ENCODE results near the gene ABO. TPM values are rescaled to one million over a fixed set of nuclear protein-coding genes. Genes with fewer than 3 reads are reported as not detected.
"Not testable (repeated sequence)": the region's sequence is repeated elsewhere in the genome, so short reads cannot be mapped to it uniquely, and the experiment has no call there.

The ABO gene
- total and polyA plus RNA-seq, 9 of the 15 experiments (the other 6 are each of a cell fraction or from before 2014, with no cell fraction given): 5.0 to 21.9 (median 11.9) TPM

DNA sequence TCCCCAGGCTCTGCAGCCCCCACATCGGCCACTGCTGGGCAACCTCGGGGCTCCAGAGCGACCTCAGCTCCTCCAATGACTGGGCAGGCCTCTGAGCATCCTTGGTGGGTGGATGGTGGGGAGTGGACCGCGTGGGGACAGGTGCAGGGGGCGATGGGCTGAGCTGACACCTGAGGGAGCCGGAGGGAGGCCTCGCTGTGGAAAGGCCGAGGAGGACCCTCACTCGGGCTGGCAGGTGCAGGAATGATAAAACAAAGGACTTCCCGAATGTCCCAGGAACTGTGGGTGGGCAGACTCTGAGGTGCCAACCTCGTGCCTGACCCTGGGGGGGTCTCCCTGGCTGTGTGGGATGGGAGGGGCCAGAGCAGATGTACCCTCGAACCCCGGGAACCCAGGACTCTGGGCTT is 69.5 kb downstream of the ABO start:
- CTCF ChIA-PET (ENCODE audit: low intra/inter-chr PET ratio); H3K27ac ChIP-seq (ENCODE audit: extremely low read depth, low read depth, low read length); H3K4me2 ChIP-seq (ENCODE audit: insufficient read depth, low read length); H3K9me3 ChIP-seq (replicated peaks; ENCODE audit: control insufficient read depth, insufficient read depth, low read depth, low read length); FAIRE-seq; H3K36me3 ChIP-seq (ENCODE audit: control insufficient read depth, insufficient read depth, low read length); H3K9ac ChIP-seq (ENCODE audit: insufficient read depth in 1 of 2, low read depth in 2 of 2, low read length in 2 of 2); H4K20me1 ChIP-seq (replicated peaks; ENCODE audit: control insufficient read depth, insufficient read depth, low read length); POLR2A ChIA-PET; H2AFZ ChIP-seq (ENCODE audit: low read depth, low read length); BruUV-seq (replicated peaks); intact Hi-C loops (cut with micrococcal nuclease); H3K79me2 ChIP-seq (ENCODE audit: control insufficient read depth, insufficient read depth, low read length); DNase-seq (ENCODE audit: extremely low read depth in 1 of 4, low spot score in 3 of 4); in situ Hi-C loops (cut with MboI); H3K9me1 ChIP-seq (ENCODE audit: control insufficient read depth, insufficient read depth, low read length); H3K4me3 ChIP-seq; ATAC-seq: not testable (repeated sequence)
- 2% methylated on average over 11 of the region's 14 CpGs for WGBS (ENCODE audit: insufficient coverage, low coverage, missing lambda C conversion rate)
- Histone ChIP-seq H3K27me3 (ENCODE audit: control insufficient read depth in 2 of 2, insufficient read depth in 2 of 2, low read length in 2 of 2) (peaks cover 39 to 86% of the 10 kb centered on the region in 2 experiments), H3K4me1 (replicated peaks in 1 of 2; ENCODE audit: control insufficient read depth in 2 of 2, insufficient read depth in 2 of 2, low read length in 2 of 2) (peaks cover 0 to 11% of the 10 kb centered on the region in 2 experiments; a peak in 1 of 5 replicates)

Small RNA genes within 50 kb of the gene (small RNA-seq; reads per million reads assigned to genes)
- not detected for gene RF00019

Other genes with a start within 250 kb of the ABO start
Only the 7 nearest of the 17 such genes appear.
- not detected in 2 replicates for gene OBP2B, start 66.0 kb downstream of the ABO start, total RNA-seq (2014; rRNA removed)
- gene OBP2B, start 66.0 kb downstream of the ABO start, total RNA-seq (2014; rRNA removed; fragmentation: Illumina TruSeq; extraction: Trizol): not detected in 2 replicates
- gene OBP2B, start 66.0 kb downstream of the ABO start, total RNA-seq (2015; rRNA removed; fragmentation: Illumina TruSeq; extraction: Trizol): not detected in 2 replicates
- gene OBP2B, start 66.0 kb downstream of the ABO start, total RNA-seq (2021): not detected in 2 replicates
- gene OBP2B, start 66.0 kb downstream of the ABO start, polyA plus RNA-seq (2011; rRNA removed): 0.12 TPM in 1 of 2 replicates, not detected in the other
- not detected in 2 replicates for gene OBP2B, start 66.0 kb downstream of the ABO start, polyA plus RNA-seq (2014; fragmentation: Illumina TruSeq; extraction: Trizol)
- gene OBP2B, start 66.0 kb downstream of the ABO start, polyA plus RNA-seq (2014; fragmentation: Nextera tagmentation; extraction: Ambion mirVana): not detected
- not detected in 2 replicates for gene OBP2B, start 66.0 kb downstream of the ABO start, polyA plus RNA-seq (2014; rRNA removed)
- gene SURF6, start 61.0 kb upstream of the ABO start, total RNA-seq (2014; rRNA removed): 61.3 and 68.3 TPM in 2 replicates
- gene SURF6, start 61.0 kb upstream of the ABO start, total RNA-seq (2014; rRNA removed; fragmentation: Illumina TruSeq; extraction: Trizol): 10.5 and 12.2 TPM in 2 replicates
- 30.4 and 31.8 TPM in 2 replicates for gene SURF6, start 61.0 kb upstream of the ABO start, total RNA-seq (2015; rRNA removed; fragmentation: Illumina TruSeq; extraction: Trizol)
- gene SURF6, start 61.0 kb upstream of the ABO start, total RNA-seq (2021): 45.3 and 50.6 TPM in 2 replicates
- gene SURF6, start 61.0 kb upstream of the ABO start, polyA plus RNA-seq (2011; rRNA removed): 12.3 and 14.3 TPM in 2 replicates
- gene SURF6, start 61.0 kb upstream of the ABO start, polyA plus RNA-seq (2014; fragmentation: Illumina TruSeq; extraction: Trizol): 14.7 and 26.5 TPM in 2 replicates
- gene SURF6, start 61.0 kb upstream of the ABO start, polyA plus RNA-seq (2014; fragmentation: Nextera tagmentation; extraction: Ambion mirVana): 1 to 10 TPM; 1.4 to 1.8 TPM
- 52.7 and 61.5 TPM in 2 replicates for gene SURF6, start 61.0 kb upstream of the ABO start, polyA plus RNA-seq (2014; rRNA removed)
- 27.2 and 28.0 TPM in 2 replicates for gene MED22, start 72.9 kb upstream of the ABO start, total RNA-seq (2014; rRNA removed)
- 7.7 and 9.4 TPM in 2 replicates for gene MED22, start 72.9 kb upstream of the ABO start, total RNA-seq (2014; rRNA removed; fragmentation: Illumina TruSeq; extraction: Trizol)
- 22.3 and 22.6 TPM in 2 replicates for gene MED22, start 72.9 kb upstream of the ABO start, total RNA-seq (2015; rRNA removed; fragmentation: Illumina TruSeq; extraction: Trizol)
- 32.4 and 35.6 TPM in 2 replicates for gene MED22, start 72.9 kb upstream of the ABO start, total RNA-seq (2021)
- gene MED22, start 72.9 kb upstream of the ABO start, polyA plus RNA-seq (2011; rRNA removed): 23.4 and 33.6 TPM in 2 replicates
- 15.5 and 23.8 TPM in 2 replicates for gene MED22, start 72.9 kb upstream of the ABO start, polyA plus RNA-seq (2014; fragmentation: Illumina TruSeq; extraction: Trizol)
- gene MED22, start 72.9 kb upstream of the ABO start, polyA plus RNA-seq (2014; fragmentation: Nextera tagmentation; extraction: Ambion mirVana): 1 to 10 TPM in 1 of 2 experiments, under 1 TPM in 1; 0.73 to 1.4 TPM
- gene MED22, start 72.9 kb upstream of the ABO start, polyA plus RNA-seq (2014; rRNA removed): 32.6 and 34.8 TPM in 2 replicates
- 2,031 and 2,305 TPM in 2 replicates for gene RPL7A, start 73.0 kb upstream of the ABO start, total RNA-seq (2014; rRNA removed)
- gene RPL7A, start 73.0 kb upstream of the ABO start, total RNA-seq (2014; rRNA removed; fragmentation: Illumina TruSeq; extraction: Trizol): 2,847 and 3,141 TPM in 2 replicates
- 3,167 and 3,195 TPM in 2 replicates for gene RPL7A, start 73.0 kb upstream of the ABO start, total RNA-seq (2015; rRNA removed; fragmentation: Illumina TruSeq; extraction: Trizol)
- 2,893 and 3,009 TPM in 2 replicates for gene RPL7A, start 73.0 kb upstream of the ABO start, total RNA-seq (2021)
- gene RPL7A, start 73.0 kb upstream of the ABO start, polyA plus RNA-seq (2011; rRNA removed): 2,555 and 3,221 TPM in 2 replicates
- gene RPL7A, start 73.0 kb upstream of the ABO start, polyA plus RNA-seq (2014; fragmentation: Illumina TruSeq; extraction: Trizol): 3,627 and 3,760 TPM in 2 replicates
- gene RPL7A, start 73.0 kb upstream of the ABO start, polyA plus RNA-seq (2014; fragmentation: Nextera tagmentation; extraction: Ambion mirVana): 1,000 to 10,000 TPM; 1,935 to 2,418 TPM
- 2,051 and 2,652 TPM in 2 replicates for gene RPL7A, start 73.0 kb upstream of the ABO start, polyA plus RNA-seq (2014; rRNA removed)
- 17.9 and 20.8 TPM in 2 replicates for gene SURF1, start 81.3 kb upstream of the ABO start, total RNA-seq (2014; rRNA removed)
- 20.9 and 21.2 TPM in 2 replicates for gene SURF1, start 81.3 kb upstream of the ABO start, total RNA-seq (2014; rRNA removed; fragmentation: Illumina TruSeq; extraction: Trizol)
- gene SURF1, start 81.3 kb upstream of the ABO start, total RNA-seq (2015; rRNA removed; fragmentation: Illumina TruSeq; extraction: Trizol): 15.5 and 16.6 TPM in 2 replicates
- 26.7 and 26.8 TPM in 2 replicates for gene SURF1, start 81.3 kb upstream of the ABO start, total RNA-seq (2021)
- gene SURF1, start 81.3 kb upstream of the ABO start, polyA plus RNA-seq (2011; rRNA removed): 28.6 and 29.8 TPM in 2 replicates
- 19.1 and 22.2 TPM in 2 replicates for gene SURF1, start 81.3 kb upstream of the ABO start, polyA plus RNA-seq (2014; fragmentation: Illumina TruSeq; extraction: Trizol)
- 10 to 100 TPM; 16.1 to 16.3 TPM for gene SURF1, start 81.3 kb upstream of the ABO start, polyA plus RNA-seq (2014; fragmentation: Nextera tagmentation; extraction: Ambion mirVana)
- gene SURF1, start 81.3 kb upstream of the ABO start, polyA plus RNA-seq (2014; rRNA removed): 30.4 and 31.3 TPM in 2 replicates
- gene SURF2, start 81.3 kb upstream of the ABO start, total RNA-seq (2014; rRNA removed): 82.5 and 83.0 TPM in 2 replicates
- 18.6 and 19.8 TPM in 2 replicates for gene SURF2, start 81.3 kb upstream of the ABO start, total RNA-seq (2014; rRNA removed; fragmentation: Illumina TruSeq; extraction: Trizol)
- gene SURF2, start 81.3 kb upstream of the ABO start, total RNA-seq (2015; rRNA removed; fragmentation: Illumina TruSeq; extraction: Trizol): 37.0 and 37.3 TPM in 2 replicates
- 38.3 and 43.3 TPM in 2 replicates for gene SURF2, start 81.3 kb upstream of the ABO start, total RNA-seq (2021)
- gene SURF2, start 81.3 kb upstream of the ABO start, polyA plus RNA-seq (2011; rRNA removed): 7.3 and 9.7 TPM in 2 replicates
- 21.3 and 32.2 TPM in 2 replicates for gene SURF2, start 81.3 kb upstream of the ABO start, polyA plus RNA-seq (2014; fragmentation: Illumina TruSeq; extraction: Trizol)
- gene SURF2, start 81.3 kb upstream of the ABO start, polyA plus RNA-seq (2014; fragmentation: Nextera tagmentation; extraction: Ambion mirVana): 10 to 100 TPM in 1 of 2 experiments, 1 to 10 TPM in 1; 5.5 to 10.2 TPM
- gene SURF2, start 81.3 kb upstream of the ABO start, polyA plus RNA-seq (2014; rRNA removed): 52.4 and 58.9 TPM in 2 replicates
- gene SURF4, start 100.9 kb upstream of the ABO start, total RNA-seq (2014; rRNA removed): 158 and 200 TPM in 2 replicates
- gene SURF4, start 100.9 kb upstream of the ABO start, total RNA-seq (2014; rRNA removed; fragmentation: Illumina TruSeq; extraction: Trizol): 110 and 137 TPM in 2 replicates
- gene SURF4, start 100.9 kb upstream of the ABO start, total RNA-seq (2015; rRNA removed; fragmentation: Illumina TruSeq; extraction: Trizol): 128 and 130 TPM in 2 replicates
- 175 and 181 TPM in 2 replicates for gene SURF4, start 100.9 kb upstream of the ABO start, total RNA-seq (2021)
- 174 and 176 TPM in 2 replicates for gene SURF4, start 100.9 kb upstream of the ABO start, polyA plus RNA-seq (2011; rRNA removed)
- gene SURF4, start 100.9 kb upstream of the ABO start, polyA plus RNA-seq (2014; fragmentation: Illumina TruSeq; extraction: Trizol): 144 and 148 TPM in 2 replicates
- 10 to 100 TPM in 1 of 2 experiments, 1 to 10 TPM in 1; 8.4 to 13.5 TPM for gene SURF4, start 100.9 kb upstream of the ABO start, polyA plus RNA-seq (2014; fragmentation: Nextera tagmentation; extraction: Ambion mirVana)
- gene SURF4, start 100.9 kb upstream of the ABO start, polyA plus RNA-seq (2014; rRNA removed): 116 and 147 TPM in 2 replicates

All from K562 (cell line).